ENCODE results near the gene KRTCAP3. TPM values are rescaled to one million over a fixed set of nuclear protein-coding genes. Genes with fewer than 3 reads are reported as not detected.

Gene KRTCAP3
- under 1 TPM in 1 of 2 donors, not detected in 1; 0.68 TPM for total RNA-seq

- peak within 1 kb of the TSS; percentile 3 to 65 for H3K27ac ChIP-seq
- H3K4me3 ChIP-seq = peak within 1 kb of the TSS; percentile 37
- no peaks in the 10 kb centered on the region for H3K27me3 ChIP-seq (replicated peaks; ENCODE audit: insufficient read depth)
- peaks cover 42% of the 10 kb centered on the region for H3K36me3 ChIP-seq
- DNase-seq (ENCODE audit: low spot score) (no peak), ATAC-seq (ENCODE audit: insufficient number of reproducible peaks, low FRiP score, low read depth) (no peak)
- H3K9me3 ChIP-seq = no peaks in the 10 kb centered on the region
- no peak for TF ChIP-seq CTCF (IDR thresholded peaks at IDR 0.05)
- peaks cover 0 to 13% of the 10 kb centered on the region in 2 donors for H3K4me1 ChIP-seq (ENCODE audit: control insufficient read depth in 1 of 2, low read depth in 2 of 2)
These were observed at the start of gene KRTCAP3 for GRCh38 chr2:27441958-27442919. KRTCAP3 (plus strand) TSS chr2:27442381; CDS start chr2:27442413, 32 bp downstream.

GRCh38 chr2:27393225-27393624 is 49.0 kb upstream of the KRTCAP3 start:
- no peak for DNase-seq (ENCODE audit: low spot score)
- no peak overlapping the region for H3K27ac ChIP-seq
- H3K27me3 ChIP-seq (replicated peaks; ENCODE audit: insufficient read depth) = no peaks in the 10 kb centered on the region
- TF ChIP-seq CTCF (IDR thresholded peaks at IDR 0.05) = no peak
- H3K4me3 ChIP-seq = no peak overlapping the region
- H3K9me3 ChIP-seq = no peaks in the 10 kb centered on the region
- no peaks in the 10 kb centered on the region for H3K4me1 ChIP-seq (ENCODE audit: control insufficient read depth in 1 of 2, low read depth in 2 of 2)
- H3K36me3 ChIP-seq = no peaks in the 10 kb centered on the region
- ATAC-seq (ENCODE audit: insufficient number of reproducible peaks, low FRiP score, low read depth) = no peak

GRCh38 chr2:27398962-27399361 is 43.2 kb upstream of the KRTCAP3 start:
- DNase-seq (ENCODE audit: low spot score) (no peak), ATAC-seq (ENCODE audit: insufficient number of reproducible peaks, low FRiP score, low read depth) (no peak)
- H3K36me3 ChIP-seq = no peaks in the 10 kb centered on the region
- no peaks in the 10 kb centered on the region for H3K27me3 ChIP-seq (replicated peaks; ENCODE audit: insufficient read depth)
- H3K4me3 ChIP-seq = no peak overlapping the region
- no peaks in the 10 kb centered on the region for H3K4me1 ChIP-seq (ENCODE audit: control insufficient read depth in 1 of 2, low read depth in 2 of 2)
- no peak for TF ChIP-seq CTCF (IDR thresholded peaks at IDR 0.05)
- no peak overlapping the region for H3K27ac ChIP-seq
- no peaks in the 10 kb centered on the region for H3K9me3 ChIP-seq

GRCh38 chr2:27400348-27401135 is 41.6 kb upstream of the KRTCAP3 start:
- Histone ChIP-seq H3K27ac (no peak overlapping the region), H3K4me3 (no peak overlapping the region), H3K4me1 (ENCODE audit: control insufficient read depth in 1 of 2, low read depth in 2 of 2) (no peaks in the 10 kb centered on the region), H3K36me3 (no peaks in the 10 kb centered on the region), H3K9me3 (no peaks in the 10 kb centered on the region), H3K27me3 (replicated peaks; ENCODE audit: insufficient read depth) (no peaks in the 10 kb centered on the region)
- ATAC-seq (ENCODE audit: insufficient number of reproducible peaks, low FRiP score, low read depth) (no peak), DNase-seq (ENCODE audit: low spot score) (no peak)
- TF ChIP-seq CTCF (IDR thresholded peaks at IDR 0.05) = no peak
